GM12891 (cell line): ENCODE data around the gene FREM3.

Source experiments
- PAX5 ChIP-seq: IDR thresholded peaks from 2 replicates; pipeline ENCODE4 v1.6.1; 2011; ENCODE audit warnings: low read length, moderate library complexity, mild to moderate bottlenecking; ENCODE audit not compliant: insufficient read depth, severe bottlenecking
- POLR2A ChIP-seq: IDR thresholded peaks from 2 replicates; pipeline ENCODE4 v1.6.1; 2011; ENCODE audit warnings: low read depth, low read length, control low read depth
- POLR2AphosphoS5 ChIP-seq: IDR thresholded peaks from 2 replicates; pipeline ENCODE4 v1.6.1; 2011; ENCODE audit warnings: low read depth, low read length, control low read depth
- POU2F2 ChIP-seq: IDR thresholded peaks from 2 replicates; pipeline ENCODE4 v1.6.1; 2011; ENCODE audit warnings: low read depth, mild to moderate bottlenecking, control low read depth, low read length, moderate library complexity
- SPI1 ChIP-seq: IDR thresholded peaks from 2 replicates; pipeline ENCODE4 v1.6.1; 2011; ENCODE audit warnings: low read depth, low read length, control low read depth
- TAF1 ChIP-seq: IDR thresholded peaks from 2 replicates; pipeline ENCODE4 v1.6.1; 2011; ENCODE audit warnings: low read depth, low read length, control low read depth

DNA sequence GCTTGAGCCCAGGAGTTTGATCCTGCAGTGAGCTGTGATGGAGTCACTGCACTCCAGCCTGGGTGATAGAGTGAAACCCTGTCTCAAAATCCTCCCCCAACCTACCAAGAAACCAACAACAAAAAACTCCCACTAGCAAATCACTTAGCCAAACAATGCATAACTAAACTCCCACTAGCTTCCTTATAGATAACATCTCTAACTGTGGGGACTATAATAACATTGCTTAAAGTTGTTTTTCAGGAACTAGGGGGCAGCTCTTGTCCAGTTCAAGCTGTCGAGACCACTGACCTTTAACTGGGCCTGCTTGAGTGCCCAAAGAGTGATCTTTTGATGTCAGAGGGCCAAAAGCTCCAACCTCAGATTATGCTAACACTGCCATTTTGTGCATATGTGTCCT, 81.7 kb downstream of the FREM3 start:
- TF ChIP-seq POLR2AphosphoS5 (no peak), POLR2A (no peak), TAF1 (no peak), POU2F2 (no peak), PAX5 (no peak), SPI1 (no peak)
